GOT3 (cell line): ENCODE results near the gene NHLRC4.

Experiments used
- DNase-seq: peaks from one replicate; lab custom pipeline; 2025; ENCODE audit warnings: mixed read lengths; lab: John Stamatoyannopoulos, UW

NHLRC4 gene

GRCh38 chr16:530111-530817 is 36.5 kb upstream of the NHLRC4 start:
- no peak for DNase-seq

- no peak for DNase-seq
These were observed 35.2 kb upstream of the NHLRC4 start for GRCh38 chr16:531494-532125.

DNA sequence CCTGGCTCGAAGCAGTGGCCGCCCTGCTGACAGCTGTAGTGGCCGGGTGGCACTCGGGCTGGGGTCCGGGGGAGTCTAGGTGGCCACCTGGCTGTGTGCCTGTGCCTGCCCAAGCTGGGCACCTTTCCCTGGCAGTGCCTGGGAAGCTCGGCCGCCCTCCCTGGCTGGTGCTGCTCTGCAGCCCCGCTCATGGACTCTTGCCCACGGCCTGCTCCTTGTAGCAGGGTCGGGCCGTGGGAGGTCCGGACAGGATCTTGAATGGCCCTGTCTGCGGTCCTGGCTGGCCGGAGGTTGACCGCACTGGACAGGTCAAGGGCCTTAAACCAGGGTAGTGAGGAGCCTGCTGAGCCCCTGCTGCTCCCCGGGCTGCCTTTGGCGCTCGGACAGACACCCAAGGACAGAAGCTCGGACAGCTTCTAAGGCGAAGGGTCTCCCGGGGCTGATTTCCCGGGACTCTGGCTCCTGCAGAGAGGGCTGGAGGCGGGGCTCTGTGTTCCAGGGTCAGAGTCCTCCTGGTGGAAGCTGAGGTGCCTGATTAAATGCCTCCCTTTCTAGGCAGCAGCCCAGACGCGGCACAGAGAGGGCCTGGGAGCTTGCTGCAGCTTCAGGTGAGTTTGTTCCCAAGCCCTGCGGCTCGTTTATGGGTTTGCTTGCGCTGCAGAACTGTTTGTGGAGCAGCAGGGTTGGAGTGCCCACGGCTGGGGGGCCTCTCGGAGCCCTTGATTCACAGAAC is 33.2 kb upstream of the NHLRC4 start:
- DNase-seq: no peak

DNA sequence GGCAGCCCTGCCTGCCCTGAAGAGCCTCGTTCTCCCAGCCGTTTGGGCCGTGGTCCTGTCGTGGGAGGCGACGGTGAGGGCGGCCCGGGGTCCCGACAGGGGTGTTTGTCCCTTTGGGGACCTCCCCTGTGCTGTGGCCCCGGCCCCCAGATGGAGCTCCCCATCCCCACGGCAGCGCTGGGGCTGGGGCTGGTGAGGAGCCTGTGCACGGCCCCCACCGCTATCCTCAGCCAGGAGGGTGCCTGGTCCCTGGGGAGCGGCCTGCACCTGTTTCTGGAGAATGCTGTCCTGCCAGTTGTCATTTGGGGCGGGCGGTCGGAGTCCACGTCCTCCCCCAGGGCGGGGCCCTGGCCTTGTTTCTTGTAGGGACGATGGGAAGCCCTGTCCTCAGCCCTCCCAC is 32.7 kb upstream of the NHLRC4 start:
- DNase-seq: no peak

- no peak for DNase-seq
These were observed 31.9 kb upstream of the NHLRC4 start for GRCh38 chr16:534856-535445.

DNA sequence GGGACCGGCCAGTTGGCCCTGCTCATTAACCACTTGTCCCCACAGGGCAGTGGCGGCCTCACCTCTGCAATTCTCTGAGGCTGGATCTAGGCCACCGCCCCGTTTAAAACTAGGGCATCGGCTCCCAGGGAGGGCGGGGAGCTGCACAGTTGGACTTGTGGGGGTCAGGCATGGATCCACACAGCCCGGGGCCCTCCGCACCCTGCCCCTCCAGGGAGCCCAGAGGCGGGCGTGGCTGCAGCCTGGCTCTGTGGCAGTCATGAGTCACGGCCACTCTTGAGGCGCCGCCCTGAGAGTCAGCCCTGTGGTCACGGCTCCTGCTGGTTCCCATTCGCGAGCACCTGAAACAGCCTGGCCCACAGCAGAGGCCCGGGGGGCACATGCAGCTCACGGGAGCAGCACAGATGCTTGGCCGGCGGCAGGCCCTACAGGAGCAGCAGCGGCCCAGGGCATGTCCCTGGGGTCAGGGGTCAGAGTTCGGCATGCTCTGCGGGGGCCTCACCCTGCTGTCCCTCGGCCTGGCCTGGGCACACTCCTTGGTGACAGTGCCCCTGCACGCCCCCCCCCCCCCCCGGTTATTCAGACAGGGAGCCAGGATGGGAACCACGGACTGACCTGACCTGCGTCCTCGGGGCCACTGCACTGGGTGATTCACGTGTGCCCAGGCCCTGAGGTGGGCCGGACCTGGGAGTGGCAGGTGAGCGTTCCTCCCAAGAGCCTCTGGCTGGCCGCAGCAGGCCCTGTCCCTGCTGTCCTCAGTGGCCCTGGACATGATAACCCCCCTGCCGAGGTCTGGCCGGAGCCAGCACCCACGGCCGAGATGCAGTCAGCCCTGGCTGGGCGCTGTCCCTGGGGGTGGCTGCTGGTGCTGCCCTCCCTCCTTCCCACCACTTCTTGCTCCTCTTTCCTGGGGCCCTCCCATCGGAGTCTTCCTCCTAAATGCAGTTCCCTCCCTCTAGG is 31.1 kb upstream of the NHLRC4 start:
- DNase-seq: peak; percentile 17

- DNase-seq: no peak
These were observed 30.1 kb upstream of the NHLRC4 start for GRCh38 chr16:536746-537145.

DNA sequence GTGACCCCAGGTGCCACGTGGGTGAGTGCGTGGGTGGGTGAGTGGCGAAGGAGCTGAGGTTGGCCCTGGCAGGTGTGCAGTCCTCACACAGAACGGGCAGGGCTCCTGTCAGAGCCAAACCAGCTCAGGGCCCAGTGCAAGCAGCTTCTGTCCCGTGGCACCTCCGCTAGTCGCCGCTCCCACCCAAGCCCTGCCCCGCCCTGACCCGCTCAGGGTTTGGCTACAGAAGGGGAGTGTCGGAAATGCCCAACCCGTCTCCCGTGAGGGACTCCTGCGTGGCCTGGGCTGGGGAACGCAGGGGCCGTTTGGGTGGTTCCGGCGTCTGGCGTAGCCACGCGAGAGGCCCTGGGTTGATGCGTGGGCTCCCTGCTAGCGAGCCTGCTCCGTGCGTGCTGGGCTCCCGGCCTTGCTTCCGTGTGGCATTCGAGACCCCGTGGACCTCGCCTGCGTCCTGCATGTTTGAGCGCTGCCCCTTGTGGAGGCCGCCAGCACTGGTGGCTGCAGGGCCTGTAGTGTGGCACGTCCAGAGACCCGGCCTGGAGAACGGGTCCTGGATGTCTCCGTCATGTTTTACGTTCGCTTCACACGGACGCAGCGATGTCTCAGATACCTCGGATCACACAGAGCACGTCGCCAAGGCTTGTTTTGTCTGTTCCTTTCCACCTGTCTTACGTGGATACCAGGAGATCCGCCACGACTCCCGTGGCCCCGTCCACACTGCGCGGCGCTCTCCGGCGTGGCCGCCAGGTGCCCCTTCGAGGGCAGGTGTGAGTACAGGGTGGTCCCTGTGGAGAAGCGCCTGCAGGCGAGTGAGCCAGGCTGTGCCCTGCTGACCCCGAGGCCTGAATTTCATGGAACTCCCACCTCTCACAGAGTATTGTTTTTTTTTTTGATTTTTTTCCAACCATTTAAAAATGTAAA is 29.1 kb upstream of the NHLRC4 start:
- DNase-seq: no peak

DNA sequence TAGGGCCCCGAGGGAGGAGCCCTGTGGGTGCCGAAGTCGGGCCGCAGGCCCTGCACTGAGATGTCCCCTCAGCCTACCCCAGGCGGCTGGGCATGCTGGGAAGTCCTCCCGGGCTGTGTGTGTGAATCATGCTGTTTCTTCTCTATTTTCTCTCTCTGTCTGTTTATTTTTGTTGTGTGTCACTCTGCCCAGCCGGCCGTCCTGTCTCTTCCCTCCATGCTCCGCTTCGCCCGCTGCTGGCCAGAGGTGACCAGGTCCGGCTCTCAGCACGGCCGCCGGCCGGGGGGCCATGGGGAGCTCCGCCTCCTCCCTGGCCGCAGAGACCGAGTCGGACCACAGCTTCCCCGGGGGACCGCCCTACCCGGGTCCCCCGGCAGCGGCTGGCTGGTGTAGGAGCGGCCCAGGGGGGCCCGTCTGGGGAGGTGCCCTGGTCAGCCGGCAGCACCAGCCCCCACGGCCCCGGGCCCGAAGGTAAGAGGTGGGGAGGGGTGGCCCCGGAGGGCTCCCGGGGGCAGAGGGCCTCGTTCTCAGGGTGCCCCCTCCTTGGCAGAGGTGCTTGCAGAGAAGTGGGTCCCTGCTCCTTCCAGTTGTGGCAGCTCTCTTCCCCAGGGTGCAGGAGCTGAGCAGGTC is 26.8 kb upstream of the NHLRC4 start:
- DNase-seq: no peak

DNA sequence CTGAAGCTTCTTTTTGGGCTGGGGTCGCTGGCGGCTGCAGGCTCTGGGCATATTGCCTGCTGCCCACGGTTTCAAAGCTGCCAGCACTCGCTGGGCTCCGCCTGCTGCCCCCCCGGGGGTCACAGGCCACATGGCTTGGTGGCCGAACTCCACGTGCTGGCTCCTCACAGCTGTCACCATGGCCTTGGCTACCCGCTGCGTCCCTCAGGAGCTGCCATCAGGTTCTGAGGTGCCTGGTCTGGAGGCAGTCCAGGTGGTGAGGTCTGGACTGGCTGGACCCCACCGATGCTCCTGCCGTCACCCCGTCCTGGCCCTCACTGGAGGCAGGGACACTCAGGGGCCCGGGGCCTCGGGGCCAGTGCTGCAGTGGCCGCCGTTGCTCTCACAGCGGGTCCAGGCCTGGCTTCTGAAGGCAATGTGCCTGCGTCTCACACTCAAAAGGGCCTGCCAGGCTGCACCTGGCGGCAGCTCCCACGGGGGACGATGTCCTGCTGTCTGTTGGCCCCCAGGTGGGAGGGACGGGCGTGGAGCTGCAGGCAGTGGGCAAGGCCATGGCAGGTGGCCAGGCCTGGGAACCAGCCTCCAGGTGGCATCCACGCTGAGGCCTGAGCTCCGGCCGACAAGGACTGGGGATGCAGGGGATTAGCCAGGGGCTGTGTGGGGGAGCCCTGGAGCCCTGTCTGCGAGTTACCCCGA is 26.0 kb upstream of the NHLRC4 start:
- no peak for DNase-seq

DNA sequence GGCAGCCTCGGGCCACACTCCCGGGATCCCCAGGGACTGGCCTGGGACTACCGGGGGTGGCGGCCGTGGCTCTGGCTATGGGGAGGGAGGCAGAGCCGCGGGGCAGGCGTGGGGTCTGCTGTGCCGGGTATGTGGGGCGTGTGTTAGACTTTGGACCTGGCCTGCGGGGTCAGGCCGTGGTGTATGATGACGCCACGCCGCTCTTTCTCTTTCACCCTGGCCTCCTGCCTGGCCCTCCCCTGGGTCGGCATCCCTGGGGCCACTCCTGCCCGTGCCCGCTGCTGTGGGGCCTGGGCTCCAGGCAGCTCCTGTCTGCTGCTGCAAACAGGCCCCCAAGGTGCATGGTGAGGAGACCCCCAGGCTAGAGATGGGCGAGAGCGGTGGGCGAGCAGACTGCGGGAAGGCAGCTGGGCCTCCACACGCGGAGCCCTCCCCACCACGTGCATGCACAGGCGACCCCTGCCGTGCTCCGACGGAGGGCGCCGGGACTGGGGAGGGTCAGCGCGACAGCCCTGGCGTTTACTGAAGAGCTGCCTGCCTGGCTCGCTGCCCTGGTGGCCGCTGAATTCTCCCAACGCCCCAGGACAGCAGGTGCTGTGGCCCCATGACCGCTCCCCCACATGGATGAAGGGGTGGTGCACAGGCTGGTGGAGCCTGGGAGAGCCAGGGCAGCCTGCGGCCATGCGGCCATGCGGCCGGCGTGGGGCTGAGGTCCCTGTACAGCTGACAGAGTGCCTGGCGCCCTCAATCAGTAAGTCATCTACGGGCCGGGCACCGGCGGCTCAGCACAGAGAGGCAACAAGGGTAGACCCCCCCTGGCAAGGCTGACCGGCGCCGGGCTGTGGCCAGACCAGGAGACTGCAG is 23.3 kb upstream of the NHLRC4 start:
- DNase-seq: no peak

DNA sequence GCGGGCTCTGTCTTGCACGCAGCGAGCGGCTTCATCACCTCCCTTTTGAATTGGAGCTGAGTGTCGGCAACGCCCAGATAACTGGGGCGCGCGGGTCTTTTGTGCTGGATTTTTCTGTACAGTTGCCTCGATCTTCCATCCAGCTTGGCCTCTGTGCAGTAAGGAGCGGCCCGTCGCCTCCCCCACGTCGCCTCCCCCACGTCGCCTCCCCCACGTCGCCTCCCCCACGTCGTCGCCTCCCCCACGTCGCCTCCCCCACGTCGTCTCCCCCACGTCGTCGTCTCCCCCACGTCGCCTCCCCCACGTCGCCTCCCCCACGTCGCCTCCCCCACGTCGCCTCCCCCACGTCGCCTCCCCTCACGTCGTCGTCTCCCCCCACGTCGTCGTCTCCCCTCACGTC is 22.3 kb upstream of the NHLRC4 start:
- no peak for DNase-seq

DNA sequence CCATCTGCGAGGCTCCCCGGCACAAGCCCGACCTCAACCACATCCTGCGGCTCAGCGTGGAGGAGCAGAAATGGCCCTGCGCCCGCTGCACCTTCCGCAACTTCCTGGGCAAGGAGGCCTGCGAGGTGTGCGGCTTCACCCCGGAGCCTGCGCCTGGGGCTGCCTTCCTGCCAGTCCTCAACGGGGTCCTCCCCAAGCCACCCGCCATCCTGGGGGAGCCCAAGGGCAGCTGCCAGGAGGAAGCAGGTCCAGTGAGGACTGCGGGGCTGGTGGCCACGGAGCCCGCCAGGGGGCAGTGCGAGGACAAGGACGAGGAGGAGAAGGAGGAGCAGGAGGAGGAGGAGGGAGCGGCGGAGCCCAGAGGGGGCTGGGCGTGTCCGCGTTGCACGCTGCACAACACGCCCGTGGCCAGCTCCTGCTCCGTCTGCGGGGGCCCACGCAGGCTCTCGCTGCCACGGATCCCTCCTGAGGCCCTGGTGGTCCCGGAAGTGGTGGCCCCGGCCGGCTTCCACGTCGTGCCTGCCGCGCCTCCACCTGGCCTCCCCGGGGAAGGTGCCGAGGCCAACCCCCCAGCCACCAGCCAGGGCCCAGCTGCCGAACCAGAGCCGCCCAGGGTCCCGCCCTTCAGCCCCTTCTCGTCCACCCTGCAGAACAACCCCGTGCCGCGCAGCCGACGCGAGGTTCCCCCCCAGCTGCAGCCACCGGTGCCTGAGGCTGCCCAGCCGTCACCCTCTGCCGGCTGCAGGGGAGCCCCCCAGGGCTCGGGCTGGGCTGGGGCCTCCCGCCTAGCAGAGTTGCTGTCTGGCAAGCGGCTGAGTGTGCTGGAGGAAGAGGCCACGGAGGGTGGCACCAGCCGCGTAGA is 19.7 kb upstream of the NHLRC4 start:
- no peak for DNase-seq

DNA sequence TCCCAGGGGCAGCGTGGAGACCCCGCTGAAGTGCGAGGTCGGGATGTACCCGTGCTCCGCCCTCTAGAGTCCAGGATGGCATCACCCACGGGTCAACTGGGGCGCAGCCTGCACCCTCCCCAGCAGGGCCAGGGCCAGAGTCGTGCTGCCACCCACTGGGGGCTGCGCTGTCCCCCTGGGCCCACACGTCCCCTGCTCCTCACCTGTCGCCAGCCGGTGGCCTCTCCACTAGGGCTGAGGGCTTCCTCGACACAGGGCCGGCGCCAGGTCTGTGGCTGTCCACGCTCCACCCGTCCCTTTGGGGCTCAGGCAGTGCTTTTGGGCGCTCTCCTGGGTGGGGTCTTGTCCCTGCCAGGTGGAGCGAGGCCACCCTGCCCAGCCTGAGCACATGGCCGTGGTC is 18.2 kb upstream of the NHLRC4 start:
- DNase-seq: no peak

- no peak for DNase-seq
These were observed 17.1 kb upstream of the NHLRC4 start for GRCh38 chr16:549544-550263.

DNA sequence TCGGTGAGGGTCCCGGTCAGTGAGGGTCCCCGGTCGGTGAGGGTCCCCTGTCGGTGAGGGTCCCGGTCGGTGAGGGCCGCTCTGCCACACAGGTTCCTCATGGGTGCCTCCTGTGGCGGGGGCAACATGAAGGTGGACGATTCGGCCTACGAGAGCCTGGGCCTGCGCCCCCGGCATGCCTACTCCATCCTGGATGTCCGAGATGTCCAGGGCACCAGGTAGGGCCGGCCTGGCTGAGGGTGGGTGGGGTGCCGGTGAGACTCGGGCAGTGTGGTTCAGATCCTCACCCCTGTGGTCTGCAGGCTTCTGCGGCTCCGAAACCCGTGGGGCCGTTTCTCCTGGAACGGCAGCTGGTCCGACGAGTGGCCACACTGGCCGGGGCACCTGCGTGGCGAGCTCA is 15.6 kb upstream of the NHLRC4 start:
- DNase-seq: no peak

- no peak for DNase-seq
These were observed 14.6 kb upstream of the NHLRC4 start for GRCh38 chr16:552171-552570.
